Chondrocyte (in vitro differentiated cells): Measurements from ENCODE around the gene KCNK3. TPM values are rescaled to one million over a fixed set of nuclear protein-coding genes. Genes with fewer than 3 reads are reported as not detected.

Experiments used
- DNase-seq: peaks from one replicate; pipeline ENCODE4 v3.0.0; 2021; ENCODE audit warnings: mixed read lengths, low spot score
- H3K27ac Mint-ChIP-seq: one replicate; pipeline ENCODE4 v1.8.0; 2021; ENCODE audit warnings: mild to moderate bottlenecking, moderate library complexity, mixed read lengths; ENCODE audit not compliant: unreplicated experiment
- H3K27me3 Mint-ChIP-seq: 2 replicates; pipeline ENCODE4 v1.8.0; 2021; ENCODE audit warnings: low read depth, mixed read lengths
- H3K36me3 Mint-ChIP-seq: 2 replicates; pipeline ENCODE4 v1.8.0; 2021; ENCODE audit warnings: low read depth, mixed read lengths
- H3K4me1 Mint-ChIP-seq: 2 replicates; pipeline ENCODE4 v1.8.0; 2021; ENCODE audit warnings: low read depth, mild to moderate bottlenecking, mixed read lengths
- H3K4me3 Mint-ChIP-seq: one replicate; pipeline ENCODE4 v1.8.0; 2021; ENCODE audit warnings: mild to moderate bottlenecking, moderate library complexity, mixed read lengths; ENCODE audit not compliant: unreplicated experiment
- H3K9me3 Mint-ChIP-seq: 2 replicates; pipeline ENCODE4 v1.8.0; 2021; ENCODE audit warnings: low read depth, mixed read lengths
- total RNA-seq: library from RNA; stranded (reverse); gene quantifications from 3 replicates; pipeline ENCODE4 v1.2.1, GENCODE V29; 2021
- TF ChIP-seq, protein P1 (sequence below): fragments of 200-600 bp; sonication (generic); IDR thresholded peaks from 2 replicates; pipeline ENCODE4 v1.5.0; 2021; ENCODE audit warnings: antibody characterized with exemption, mild to moderate bottlenecking, moderate library complexity

The KCNK3 gene
- total RNA-seq, 1 donor from 2014 or later, result 2.9 TPM

DNA sequence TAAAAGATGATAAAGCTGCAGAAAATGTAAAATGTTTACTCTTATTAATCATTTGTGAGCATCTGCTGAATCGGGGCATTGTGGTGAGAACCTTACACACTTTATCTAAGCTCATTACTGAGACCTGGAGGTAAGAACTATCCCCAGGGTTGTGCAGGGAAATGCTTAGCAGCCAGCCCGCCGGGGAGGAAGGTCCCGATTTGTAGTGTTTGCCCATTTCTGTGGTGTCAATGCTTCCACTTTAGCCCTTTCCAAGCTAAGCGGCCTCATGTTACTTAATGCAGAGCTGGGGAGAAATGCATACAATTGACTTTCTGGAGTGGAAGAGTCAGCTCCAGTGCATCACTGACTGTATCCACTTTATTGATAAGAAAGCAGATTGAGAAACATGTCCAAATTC is 20.8 kb upstream of the KCNK3 start:
- Mint-ChIP-seq H3K27me3 (peaks cover 40% of the 10 kb centered on the region), H3K4me3 (no peak overlapping the region), H3K36me3 (no peaks in the 10 kb centered on the region), H3K9me3 (no peaks in the 10 kb centered on the region), H3K4me1 (peaks cover 6% of the 10 kb centered on the region), H3K27ac (no peak overlapping the region)
- DNase-seq, result no peak
- TF ChIP-seq, protein P1, sequence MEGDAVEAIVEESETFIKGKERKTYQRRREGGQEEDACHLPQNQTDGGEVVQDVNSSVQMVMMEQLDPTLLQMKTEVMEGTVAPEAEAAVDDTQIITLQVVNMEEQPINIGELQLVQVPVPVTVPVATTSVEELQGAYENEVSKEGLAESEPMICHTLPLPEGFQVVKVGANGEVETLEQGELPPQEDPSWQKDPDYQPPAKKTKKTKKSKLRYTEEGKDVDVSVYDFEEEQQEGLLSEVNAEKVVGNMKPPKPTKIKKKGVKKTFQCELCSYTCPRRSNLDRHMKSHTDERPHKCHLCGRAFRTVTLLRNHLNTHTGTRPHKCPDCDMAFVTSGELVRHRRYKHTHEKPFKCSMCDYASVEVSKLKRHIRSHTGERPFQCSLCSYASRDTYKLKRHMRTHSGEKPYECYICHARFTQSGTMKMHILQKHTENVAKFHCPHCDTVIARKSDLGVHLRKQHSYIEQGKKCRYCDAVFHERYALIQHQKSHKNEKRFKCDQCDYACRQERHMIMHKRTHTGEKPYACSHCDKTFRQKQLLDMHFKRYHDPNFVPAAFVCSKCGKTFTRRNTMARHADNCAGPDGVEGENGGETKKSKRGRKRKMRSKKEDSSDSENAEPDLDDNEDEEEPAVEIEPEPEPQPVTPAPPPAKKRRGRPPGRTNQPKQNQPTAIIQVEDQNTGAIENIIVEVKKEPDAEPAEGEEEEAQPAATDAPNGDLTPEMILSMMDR, result no peak

DNA sequence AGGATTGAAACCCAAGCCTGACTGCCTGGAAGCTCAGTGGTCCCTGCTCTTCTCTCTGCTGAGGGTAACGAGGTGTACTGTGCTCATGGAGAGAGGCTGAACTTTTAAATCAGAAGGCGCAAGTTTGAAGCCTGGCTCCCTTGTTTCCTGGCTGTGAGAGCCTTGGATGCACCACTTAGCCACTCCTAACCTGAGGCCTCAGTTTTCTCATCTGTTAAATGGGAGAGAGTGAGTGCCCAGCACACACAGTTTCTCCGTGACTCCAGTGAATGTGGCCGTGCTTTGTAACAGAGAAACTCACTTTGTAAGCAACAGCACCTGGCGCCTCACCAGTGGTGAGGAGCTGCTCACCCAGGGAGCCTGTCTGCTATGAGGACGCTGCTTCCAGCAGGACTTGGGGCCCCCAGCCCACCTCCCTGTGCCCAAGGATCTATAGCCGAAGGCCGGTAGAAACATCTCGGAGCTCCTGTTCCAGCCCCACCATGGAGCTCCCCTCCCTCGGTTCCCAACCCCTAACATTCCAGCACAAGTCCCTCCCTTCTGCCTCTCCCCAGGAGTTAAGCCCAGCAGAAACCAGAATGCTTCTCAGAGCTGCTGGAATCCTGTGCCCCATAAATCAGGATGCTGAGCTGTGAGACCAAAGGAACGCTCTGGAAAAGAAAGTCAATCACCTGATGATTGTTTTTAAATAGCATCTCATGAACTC is 20.3 kb upstream of the KCNK3 start:
- no peak overlapping the region for H3K27ac Mint-ChIP-seq
- peaks cover 1% of the 10 kb centered on the region for H3K9me3 Mint-ChIP-seq
- no peaks in the 10 kb centered on the region for H3K36me3 Mint-ChIP-seq
- H3K4me1 Mint-ChIP-seq, result peaks cover 6% of the 10 kb centered on the region
- DNase-seq, result peak; percentile 41
- no peak overlapping the region for H3K4me3 Mint-ChIP-seq
- peaks cover 37% of the 10 kb centered on the region for H3K27me3 Mint-ChIP-seq
- TF ChIP-seq, protein P1, result no peak

DNA sequence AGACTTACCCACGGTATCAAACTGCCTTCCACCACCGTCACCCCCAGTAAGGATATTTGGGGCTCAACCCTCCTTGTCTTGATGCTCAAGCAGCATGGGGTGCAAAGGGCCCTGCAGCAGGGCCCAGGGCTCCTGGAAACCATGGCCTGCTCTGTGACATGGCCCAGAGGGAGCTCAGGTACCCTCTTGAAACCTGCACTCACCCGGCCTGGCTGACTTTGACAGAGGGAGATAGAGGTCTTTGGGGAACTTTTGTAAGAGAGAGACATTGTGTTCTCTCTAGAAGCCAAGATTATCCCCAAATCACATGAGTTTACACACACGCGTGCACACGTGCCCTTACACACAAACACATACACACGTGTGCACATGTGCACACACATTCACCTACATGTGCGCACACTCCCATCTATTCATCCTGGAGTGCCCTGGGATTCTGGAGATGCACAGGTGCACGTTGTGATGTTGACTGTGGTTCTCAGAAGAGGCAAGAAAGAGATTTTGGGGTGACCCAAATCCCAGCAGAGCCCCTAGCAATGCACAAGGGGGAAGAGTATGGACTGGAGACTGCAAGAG is 19.6 kb upstream of the KCNK3 start:
- peak; percentile 43 for DNase-seq
- TF ChIP-seq, protein P1, result no peak
- Mint-ChIP-seq H3K27ac (no peak overlapping the region), H3K9me3 (peaks cover 8% of the 10 kb centered on the region), H3K27me3 (peaks cover 37% of the 10 kb centered on the region), H3K36me3 (peaks cover 2% of the 10 kb centered on the region), H3K4me1 (peaks cover 6% of the 10 kb centered on the region), H3K4me3 (no peak overlapping the region)

DNA sequence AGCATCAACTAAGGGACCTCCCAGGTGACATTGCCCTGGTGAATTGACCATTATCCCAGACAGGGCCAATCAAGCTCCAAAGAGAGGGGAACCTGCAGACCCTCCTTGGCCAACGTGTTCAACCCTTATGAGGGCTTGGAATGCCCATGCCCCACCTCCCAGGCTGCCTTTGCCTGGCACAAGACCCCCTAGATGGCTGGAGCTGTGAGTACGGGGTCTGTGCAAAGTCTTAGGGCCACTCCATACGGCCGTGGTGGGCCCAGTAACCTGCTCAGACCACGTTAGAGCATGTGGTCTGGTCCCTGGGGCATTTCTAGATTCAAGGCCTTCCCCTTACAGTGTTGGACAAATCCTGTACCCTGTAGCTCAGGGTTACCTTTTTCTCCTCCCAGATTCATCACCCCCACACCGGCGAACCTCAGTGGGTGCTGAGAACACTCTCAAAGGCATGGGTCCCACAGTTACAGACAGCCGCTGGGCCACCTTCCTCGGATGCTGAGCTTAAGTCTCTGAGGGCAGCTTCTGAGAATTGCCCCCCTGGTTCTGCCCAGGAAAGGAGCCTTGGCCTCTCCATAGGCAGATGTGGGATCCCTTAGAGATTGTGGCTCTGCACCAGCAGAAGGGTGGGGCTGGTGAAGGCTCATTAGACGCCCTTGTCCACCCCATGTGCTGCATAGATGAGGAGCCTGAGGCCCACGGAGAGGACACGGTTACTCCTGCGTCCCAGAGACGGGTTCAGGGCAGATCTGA is 18.3 kb upstream of the KCNK3 start:
- Mint-ChIP-seq H3K27ac (no peak overlapping the region), H3K27me3 (peaks cover 49% of the 10 kb centered on the region), H3K4me3 (no peak overlapping the region), H3K9me3 (peaks cover 8% of the 10 kb centered on the region), H3K4me1 (peaks cover 6% of the 10 kb centered on the region), H3K36me3 (peaks cover 2% of the 10 kb centered on the region)
- peak; percentile 57 for DNase-seq
- TF ChIP-seq, protein P1, result no peak

DNA sequence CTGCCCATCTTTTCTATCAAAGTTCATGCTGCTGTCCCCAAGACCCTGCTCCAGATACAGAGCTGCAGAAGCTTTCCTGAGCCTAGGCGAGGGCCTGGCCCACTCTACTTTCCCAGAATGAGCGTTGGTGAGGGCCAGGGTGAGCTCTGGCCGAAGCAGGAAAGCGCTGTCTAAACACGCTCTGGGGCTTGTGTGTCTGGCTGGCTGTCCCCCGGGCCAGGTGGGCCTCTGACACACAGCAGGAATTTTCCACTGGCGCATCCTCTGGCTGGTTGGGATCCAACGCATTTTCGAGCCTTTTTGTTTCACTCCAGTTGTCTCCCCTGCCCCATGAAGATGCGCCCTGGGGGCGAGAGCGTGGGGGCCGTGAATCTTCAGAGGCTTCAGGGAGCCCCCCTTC is 17.8 kb upstream of the KCNK3 start:
- TF ChIP-seq, protein P1, result no peak
- Mint-ChIP-seq H3K27ac (no peak overlapping the region), H3K27me3 (peaks cover 48% of the 10 kb centered on the region), H3K4me1 (peaks cover 6% of the 10 kb centered on the region), H3K9me3 (peaks cover 8% of the 10 kb centered on the region), H3K36me3 (peaks cover 2% of the 10 kb centered on the region), H3K4me3 (no peak overlapping the region)
- DNase-seq, result peak; percentile 59
